Fibroblast of lung (primary cell): ENCODE results near the gene POU2F1.
A peak's percentile ranks its signal among the peaks of the same experiment; 100 is the strongest.

Experiments
- EZH2 ChIP-seq: IDR thresholded peaks from 2 replicates; pipeline ENCODE4 v1.5.1; 2012; ENCODE audit warnings: low read length, control low read depth, mild to moderate bottlenecking; ENCODE audit errors: missing control alignments
- TF ChIP-seq, protein P1 (sequence below), 2 donors: IDR thresholded peaks in 1 of 2; conservative IDR thresholded peaks in 1 of 2; 1 replicate in 1 of 2; 2 replicates in 1 of 2; pipeline ENCODE4 v1.5.1; 2011 to 2012; ENCODE audit warnings: low read length in 2 of 2, control low read depth in 1 of 2, inconsistent platforms in 1 of 2, low read depth in 1 of 2, mild to moderate bottlenecking in 1 of 2

DNA sequence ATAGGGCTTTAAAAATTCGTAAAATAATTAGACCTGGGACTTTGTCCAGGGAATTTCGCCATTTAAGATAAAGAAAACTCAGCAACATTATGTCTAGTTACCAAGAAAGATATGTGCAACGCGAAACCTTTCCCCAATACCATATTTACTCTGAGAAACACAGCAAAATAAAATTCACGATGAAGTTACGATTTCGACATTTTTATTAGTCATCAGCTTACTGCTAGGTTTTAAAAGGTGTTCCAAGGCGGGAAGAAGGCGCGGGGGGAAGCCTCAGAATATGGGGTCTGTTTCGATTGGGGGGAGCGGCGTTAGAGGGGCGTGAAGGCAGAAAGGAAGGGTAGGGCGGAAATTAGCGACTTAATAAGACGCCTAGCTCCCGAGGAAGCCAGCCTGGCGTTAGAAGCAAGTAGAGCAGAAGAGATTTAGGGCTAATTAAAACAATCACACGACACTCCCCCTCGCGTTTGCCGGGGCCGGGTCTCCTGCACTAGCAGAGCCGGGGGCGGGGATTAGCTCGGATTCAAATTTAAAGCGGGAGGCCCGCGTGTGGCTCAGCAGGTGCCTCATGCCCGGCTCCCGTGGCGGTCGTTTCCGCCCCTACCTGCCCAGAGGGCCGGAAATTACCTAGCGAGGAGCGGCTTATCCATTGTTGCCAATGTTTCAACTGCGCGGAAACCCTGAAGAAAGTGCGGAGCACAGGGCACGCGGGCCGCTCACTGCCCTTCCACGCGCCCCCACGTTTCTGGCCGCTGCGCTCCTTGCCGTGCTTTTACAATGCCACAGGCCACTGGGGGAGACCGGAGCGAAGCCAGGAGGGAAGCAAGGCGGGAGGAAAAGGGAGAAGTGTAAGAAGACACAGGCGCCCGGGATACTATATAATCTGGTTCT lies 795 bp upstream of the POU2F1 start:
- TF ChIP-seq, protein P1, sequence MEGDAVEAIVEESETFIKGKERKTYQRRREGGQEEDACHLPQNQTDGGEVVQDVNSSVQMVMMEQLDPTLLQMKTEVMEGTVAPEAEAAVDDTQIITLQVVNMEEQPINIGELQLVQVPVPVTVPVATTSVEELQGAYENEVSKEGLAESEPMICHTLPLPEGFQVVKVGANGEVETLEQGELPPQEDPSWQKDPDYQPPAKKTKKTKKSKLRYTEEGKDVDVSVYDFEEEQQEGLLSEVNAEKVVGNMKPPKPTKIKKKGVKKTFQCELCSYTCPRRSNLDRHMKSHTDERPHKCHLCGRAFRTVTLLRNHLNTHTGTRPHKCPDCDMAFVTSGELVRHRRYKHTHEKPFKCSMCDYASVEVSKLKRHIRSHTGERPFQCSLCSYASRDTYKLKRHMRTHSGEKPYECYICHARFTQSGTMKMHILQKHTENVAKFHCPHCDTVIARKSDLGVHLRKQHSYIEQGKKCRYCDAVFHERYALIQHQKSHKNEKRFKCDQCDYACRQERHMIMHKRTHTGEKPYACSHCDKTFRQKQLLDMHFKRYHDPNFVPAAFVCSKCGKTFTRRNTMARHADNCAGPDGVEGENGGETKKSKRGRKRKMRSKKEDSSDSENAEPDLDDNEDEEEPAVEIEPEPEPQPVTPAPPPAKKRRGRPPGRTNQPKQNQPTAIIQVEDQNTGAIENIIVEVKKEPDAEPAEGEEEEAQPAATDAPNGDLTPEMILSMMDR (conservative IDR thresholded peaks at IDR 0.05 in 1 of 2, IDR thresholded peaks at IDR 0.05 in 1 of 2; ENCODE audit: low read depth in 1 of 2, low read length in 2 of 2) = peak in 1 of 2 donors; percentile 20
- no peak for TF ChIP-seq EZH2
